T-helper 22 cell (primary cell): Measurements from ENCODE around the gene GRIK1.

Experiments used
- DNase-seq: peaks from one replicate; pipeline ENCODE4 v3.0.0-alpha.2; 2020; ENCODE audit warnings: low read depth

Gene GRIK1

GRCh38 chr21:29529139-29529538, 410.7 kb downstream of the GRIK1 start:
- DNase-seq: no peak

- no peak for DNase-seq
Observed at GRCh38 chr21:29526545-29526944, 413.3 kb downstream of the GRIK1 start.

- no peak for DNase-seq
Observed at GRCh38 chr21:29524055-29524454, 415.7 kb downstream of the GRIK1 start.

DNA sequence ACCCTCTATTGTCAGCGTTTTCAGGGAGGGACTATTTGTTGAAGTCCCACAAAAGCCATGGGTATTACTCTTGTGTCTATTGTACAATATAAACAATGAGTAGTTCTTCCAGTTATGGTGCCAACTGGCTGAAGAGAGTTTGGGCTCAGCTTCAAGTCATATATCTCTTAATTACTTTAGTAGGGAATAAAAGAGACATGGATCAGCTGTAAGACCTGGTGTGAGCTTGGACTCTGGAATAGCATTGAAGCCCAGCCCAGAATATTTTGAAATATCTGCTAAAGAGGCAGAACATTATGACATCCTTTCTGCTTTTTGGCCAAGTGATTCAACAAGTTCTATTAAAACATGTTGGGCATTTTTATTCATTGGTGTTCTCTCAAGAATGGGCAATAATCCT, 416.1 kb downstream of the GRIK1 start:
- DNase-seq: no peak

GRCh38 chr21:29521872-29522271, 417.9 kb downstream of the GRIK1 start:
- DNase-seq: no peak

- DNase-seq: no peak
Observed at GRCh38 chr21:29520171-29520570, 419.6 kb downstream of the GRIK1 start.

- no peak for DNase-seq
Observed at GRCh38 chr21:29514652-29515247, 425.0 kb downstream of the GRIK1 start.

DNA sequence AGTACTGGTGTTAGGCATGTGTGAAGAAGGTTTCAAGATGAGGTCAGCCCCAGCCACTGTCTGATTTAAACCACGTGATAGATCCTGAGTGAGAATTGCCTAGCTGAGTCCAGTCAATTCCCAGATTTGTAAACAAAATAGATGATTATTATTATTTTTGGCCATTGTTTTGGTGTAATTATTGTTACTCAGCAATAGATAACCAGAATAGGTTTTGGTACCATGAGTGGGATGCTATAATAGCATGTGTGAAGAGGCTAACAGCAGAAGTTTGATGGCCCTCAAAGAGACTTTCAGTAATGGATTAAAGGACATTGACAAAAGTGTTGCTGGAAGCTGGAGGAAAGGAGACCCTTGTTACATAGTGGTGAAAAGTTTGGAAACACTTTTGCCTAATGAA, 426.3 kb downstream of the GRIK1 start:
- DNase-seq: no peak

DNA sequence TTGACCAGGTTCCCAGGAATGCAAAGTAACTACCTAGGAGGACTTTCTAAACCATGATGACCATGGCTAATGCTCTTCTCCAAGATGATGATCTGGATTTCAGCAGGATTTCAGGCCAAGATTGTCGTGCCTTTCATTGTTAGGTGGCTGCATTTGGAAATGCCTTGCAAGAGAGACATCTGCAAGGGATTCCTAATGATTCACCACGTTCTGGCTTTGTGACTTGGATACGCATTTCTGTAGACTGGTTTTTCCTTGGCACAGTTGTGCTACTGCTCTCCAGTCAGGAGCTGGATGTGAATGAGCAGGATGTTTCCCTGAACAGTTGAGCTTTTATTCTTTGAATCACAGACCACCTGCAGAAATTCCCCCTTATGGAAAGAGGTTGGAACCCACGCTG, 428.7 kb downstream of the GRIK1 start:
- no peak for DNase-seq

- DNase-seq: no peak
Observed at GRCh38 chr21:29509121-29509520, 430.7 kb downstream of the GRIK1 start.

DNA sequence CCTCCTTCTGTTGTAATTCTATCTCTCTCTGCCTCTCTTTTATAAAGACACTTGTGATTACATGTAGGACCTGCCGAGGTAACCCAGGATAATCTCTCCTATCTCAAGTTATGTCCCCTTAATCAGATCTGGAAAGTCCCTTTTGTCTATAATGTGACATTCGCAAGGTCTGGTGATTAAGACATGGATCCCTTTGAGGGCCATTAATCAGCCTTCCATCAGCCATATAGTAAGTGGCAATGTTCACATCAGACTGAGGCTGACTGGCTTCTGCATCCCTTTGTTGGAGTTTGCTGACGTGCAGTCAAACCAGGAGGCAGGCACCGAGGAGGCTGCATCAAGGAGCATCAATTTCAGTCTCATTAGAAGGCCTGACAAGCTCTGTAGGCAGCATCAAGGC, 431.5 kb downstream of the GRIK1 start:
- DNase-seq: no peak

DNA sequence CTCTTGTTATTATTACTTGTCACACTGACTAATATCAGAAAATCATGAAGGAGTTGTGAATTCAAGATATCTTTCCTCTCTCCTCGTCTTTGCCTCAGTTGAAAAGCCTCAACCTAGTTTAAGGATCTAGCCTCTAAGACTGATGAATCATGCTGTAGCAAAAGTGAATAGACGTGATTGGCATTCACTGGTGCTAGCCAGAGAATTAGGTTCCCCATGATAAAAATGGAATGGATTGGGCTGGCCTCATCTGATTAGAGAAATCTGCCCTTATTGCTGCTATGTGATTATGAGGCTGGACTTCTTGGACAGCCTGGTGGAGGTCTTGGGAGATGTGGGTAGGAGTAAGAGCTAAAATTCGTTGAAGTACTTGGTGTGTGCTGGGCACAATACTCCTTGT, 432.8 kb downstream of the GRIK1 start:
- no peak for DNase-seq

- DNase-seq: no peak
Observed at GRCh38 chr21:29506214-29506613, 433.6 kb downstream of the GRIK1 start.

GRCh38 chr21:29504751-29505321, 435.0 kb downstream of the GRIK1 start:
- no peak for DNase-seq

GRCh38 chr21:29501451-29501850, 438.3 kb downstream of the GRIK1 start:
- no peak for DNase-seq

DNA sequence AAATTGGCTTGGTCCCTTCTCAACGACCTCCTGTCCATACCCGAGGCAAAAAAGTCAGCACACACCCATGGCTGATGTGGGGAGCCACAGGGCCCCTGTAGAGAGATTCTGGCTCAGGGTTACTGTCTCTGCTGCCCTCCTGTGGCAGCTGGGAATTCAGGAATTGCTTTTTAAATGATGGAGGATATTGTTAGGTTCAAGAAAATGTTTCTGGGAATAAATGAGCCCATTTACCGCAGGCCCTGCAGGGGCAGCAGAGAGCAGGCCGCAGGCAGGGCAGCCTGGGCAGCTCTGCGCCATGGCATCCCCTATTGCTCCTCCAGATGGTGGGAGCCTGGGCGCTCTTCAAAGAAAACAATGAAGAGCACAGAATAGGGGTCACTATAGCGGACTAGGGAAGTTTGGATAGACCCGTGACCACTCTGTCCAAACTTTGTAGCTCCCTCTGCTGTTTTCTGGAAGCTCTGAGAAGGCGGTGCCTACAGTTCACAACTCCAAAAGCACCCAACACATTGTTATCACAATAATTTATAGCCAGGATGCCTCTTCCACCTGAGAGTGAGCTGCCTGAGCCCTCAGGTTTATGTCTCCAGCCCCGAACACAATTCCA, 440.0 kb downstream of the GRIK1 start:
- no peak for DNase-seq

GRCh38 chr21:29499229-29499628, 440.6 kb downstream of the GRIK1 start:
- DNase-seq: no peak

GRCh38 chr21:29496337-29496736, 443.5 kb downstream of the GRIK1 start:
- no peak for DNase-seq

GRCh38 chr21:29490016-29490415, 449.8 kb downstream of the GRIK1 start:
- DNase-seq: no peak

DNA sequence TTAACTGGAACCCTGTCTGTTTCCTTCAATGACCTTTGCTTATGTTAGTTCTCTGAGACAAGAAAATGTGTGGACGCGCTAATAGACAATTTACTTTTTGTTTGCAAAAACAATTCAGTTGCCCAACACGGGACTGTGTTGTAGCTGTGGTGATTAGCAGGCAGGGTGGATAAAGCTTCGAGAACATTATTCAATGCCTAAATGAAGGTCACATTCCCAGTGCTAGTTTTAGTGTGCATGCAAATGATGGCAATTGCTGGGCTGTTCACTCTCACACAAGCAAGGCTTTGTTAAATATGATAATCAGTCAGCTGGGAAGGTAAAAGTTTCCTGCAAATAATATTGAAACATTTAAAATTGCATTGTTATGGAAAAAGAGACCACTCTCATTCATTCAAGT, 452.6 kb downstream of the GRIK1 start:
- DNase-seq: no peak
